HG02943 (cell line): ENCODE measurements around the gene CHM.
A peak's percentile ranks its signal among the peaks of the same experiment; 100 is the strongest.
"Not testable (repeated sequence)": the region's sequence is repeated elsewhere in the genome, so short reads cannot be mapped to it uniquely, and the experiment has no call there.

ENCODE experiments used
- ATAC-seq: cut with Tn5 transposase; IDR thresholded peaks from one replicate; pipeline ENCODE4 v1.9.1; 2021; ENCODE audit warnings: mild to moderate bottlenecking, low read depth, moderate library complexity; ENCODE audit not compliant: unreplicated experiment

CHM gene

GRCh38 chrX:86002076-86002896 lies 45.1 kb downstream of the CHM start:
- ATAC-seq, result no peak

- no peak for ATAC-seq
Measured at GRCh38 chrX:85998954-85999353, 48.4 kb downstream of the CHM start.

- no peak for ATAC-seq
Measured at GRCh38 chrX:85996555-85996954, 50.8 kb downstream of the CHM start.

GRCh38 chrX:85995641-85996040 lies 51.7 kb downstream of the CHM start:
- ATAC-seq, result no peak

- no peak for ATAC-seq
Measured at GRCh38 chrX:85994797-85995196, 52.6 kb downstream of the CHM start.

- no peak for ATAC-seq
Measured at GRCh38 chrX:85994228-85994627, 53.1 kb downstream of the CHM start.

- ATAC-seq, result no peak
Measured at GRCh38 chrX:85993539-85994197, 53.7 kb downstream of the CHM start.

- no peak for ATAC-seq
Measured at GRCh38 chrX:85992811-85993229, 54.5 kb downstream of the CHM start.

- ATAC-seq, result no peak
Measured at GRCh38 chrX:85988353-85988752, 59.0 kb downstream of the CHM start.

GRCh38 chrX:85980286-85980685 lies 67.1 kb downstream of the CHM start:
- ATAC-seq, result no peak

- peak; percentile 93 for ATAC-seq
Measured at GRCh38 chrX:85977218-85977617, 70.1 kb downstream of the CHM start.

- not testable (repeated sequence) for ATAC-seq
Measured at GRCh38 chrX:85972351-85972750, 75.0 kb downstream of the CHM start.

GRCh38 chrX:85964744-85965143 lies 82.6 kb downstream of the CHM start:
- no peak for ATAC-seq

- no peak for ATAC-seq
Measured at GRCh38 chrX:85963736-85964135, 83.6 kb downstream of the CHM start.

- no peak for ATAC-seq
Measured at GRCh38 chrX:85955510-85955909, 91.8 kb downstream of the CHM start.

GRCh38 chrX:85944751-85945150 lies 102.6 kb downstream of the CHM start:
- not testable (repeated sequence) for ATAC-seq

- ATAC-seq, result no peak
Measured at GRCh38 chrX:85941275-85941674, 106.1 kb downstream of the CHM start.

- not testable (repeated sequence) for ATAC-seq
Measured at GRCh38 chrX:85939942-85940341, 107.4 kb downstream of the CHM start.

GRCh38 chrX:85934399-85934798 lies 113.0 kb downstream of the CHM start:
- not testable (repeated sequence) for ATAC-seq

- no peak for ATAC-seq
Measured at GRCh38 chrX:85930099-85930498, 117.3 kb downstream of the CHM start.

GRCh38 chrX:85928606-85929005 lies 118.8 kb downstream of the CHM start:
- ATAC-seq, result no peak

- ATAC-seq, result no peak
Measured at GRCh38 chrX:85927740-85928139, 119.6 kb downstream of the CHM start.
